DOHH2 (cell line): ENCODE results near the gene RTTN.

ENCODE experiments used
- H3F3A ChIP-seq: fragments of 200-600 bp; sonication (generic), shearing (Covaris generic); 2 replicates; pipeline ENCODE4 v1.6.0; 2016; ENCODE audit warnings: antibody characterized with exemption, mild to moderate bottlenecking; ENCODE audit not compliant: control insufficient read depth, insufficient read depth
- H3K27ac ChIP-seq: fragments of 200-600 bp; sonication (generic); 2 replicates; pipeline ENCODE4 v1.5.1; 2014; ENCODE audit warnings: low read depth, mild to moderate bottlenecking, low read length, moderate library complexity
- H3K27me3 ChIP-seq: fragments of 200-600 bp; sonication (generic); 2 replicates; pipeline ENCODE4 v1.6.1; 2014; ENCODE audit warnings: mild to moderate bottlenecking, low read length, mixed read lengths; ENCODE audit not compliant: control insufficient read depth
- H3K36me3 ChIP-seq: fragments of 200-600 bp; sonication (generic); 2 replicates; pipeline ENCODE4 v1.6.1; 2014; ENCODE audit warnings: mild to moderate bottlenecking, low read length, moderate library complexity, mixed read lengths; ENCODE audit not compliant: control insufficient read depth
- H3K4me1 ChIP-seq: fragments of 200-600 bp; sonication (generic); 2 replicates; pipeline ENCODE4 v1.6.1; 2014; ENCODE audit warnings: mild to moderate bottlenecking, low read length, mixed read lengths; ENCODE audit not compliant: control insufficient read depth
- H3K4me2 ChIP-seq: fragments of 200-600 bp; sonication (generic); 2 replicates; pipeline ENCODE4 v1.6.0; 2014; ENCODE audit warnings: mild to moderate bottlenecking, low read length, moderate library complexity
- H3K4me3 ChIP-seq: fragments of 200-600 bp; sonication (generic); 2 replicates; pipeline ENCODE4 v1.5.1; 2014; ENCODE audit warnings: mild to moderate bottlenecking, low read length, mixed read lengths
- H3K79me2 ChIP-seq: fragments of 200-600 bp; sonication (generic); 2 replicates; pipeline ENCODE4 v1.6.1; 2014; ENCODE audit warnings: mild to moderate bottlenecking, low read length, mixed read lengths; ENCODE audit not compliant: control insufficient read depth
- H3K9me2 ChIP-seq: fragments of 200-600 bp; sonication (generic); replicated peaks from 2 replicates; pipeline ENCODE4 v1.6.1; 2014; ENCODE audit warnings: mild to moderate bottlenecking, low read length, mixed read lengths; ENCODE audit not compliant: control insufficient read depth
- H3K9me3 ChIP-seq: fragments of 200-600 bp; sonication (generic); 2 replicates; pipeline ENCODE4 v1.6.1; 2014; ENCODE audit warnings: antibody characterized with exemption, low read length, mixed read lengths; ENCODE audit not compliant: control insufficient read depth, insufficient read depth
- H4K20me1 ChIP-seq: fragments of 200-600 bp; sonication (generic); 2 replicates; pipeline ENCODE4 v1.6.0; 2014; ENCODE audit warnings: low read depth, mild to moderate bottlenecking, antibody characterized with exemption, low read length, moderate library complexity; ENCODE audit not compliant: control insufficient read depth, insufficient read depth
- CTCF ChIP-seq: fragments of 200-600 bp; sonication (generic); IDR thresholded peaks from one replicate; pipeline ENCODE4 v1.5.1; 2014; ENCODE audit warnings: antibody characterized with exemption, mild to moderate bottlenecking, low read depth, low read length; ENCODE audit not compliant: poor library complexity, severe bottlenecking
- EZH2phosphoT487 ChIP-seq: fragments of 200-600 bp; sonication (generic); IDR thresholded peaks from 2 replicates; pipeline ENCODE4 v1.6.1; 2017; ENCODE audit warnings: borderline replicate concordance, mild to moderate bottlenecking, antibody characterized with exemption, low read length, moderate library complexity, mixed read lengths

The RTTN gene

GRCh38 chr18:70128271-70128670, 77.2 kb downstream of the RTTN start:
- Histone ChIP-seq H3K36me3 (peaks cover 50% of the 10 kb centered on the region), H3K9me3 (no peaks in the 10 kb centered on the region), H3K79me2 (no peaks in the 10 kb centered on the region)

GRCh38 chr18:70127359-70127758, 78.1 kb downstream of the RTTN start:
- Histone ChIP-seq H3K27me3 (no peaks in the 10 kb centered on the region), H3K4me1 (no peaks in the 10 kb centered on the region), H3K36me3 (peaks cover 43% of the 10 kb centered on the region), H3K4me2 (no peak overlapping the region), H3F3A (no peaks in the 10 kb centered on the region), H3K4me3 (no peak overlapping the region), H3K9me2 (no peaks in the 10 kb centered on the region), H4K20me1 (no peaks in the 10 kb centered on the region), H3K9me3 (no peaks in the 10 kb centered on the region), H3K79me2 (no peaks in the 10 kb centered on the region), H3K27ac (no peak overlapping the region)
- TF ChIP-seq CTCF = no peak
- no peak for TF ChIP-seq EZH2phosphoT487

More at GRCh38 chr18:70128271-70128670, 77.2 kb downstream of the RTTN start:
- no peak overlapping the region for H3K4me2 ChIP-seq
- no peaks in the 10 kb centered on the region for H4K20me1 ChIP-seq
- H3K27ac ChIP-seq = no peak overlapping the region
- TF ChIP-seq CTCF = no peak
- no peak for TF ChIP-seq EZH2phosphoT487
- H3K9me2 ChIP-seq = no peaks in the 10 kb centered on the region
- no peaks in the 10 kb centered on the region for H3K4me1 ChIP-seq
- H3F3A ChIP-seq = no peaks in the 10 kb centered on the region
- H3K4me3 ChIP-seq = no peak overlapping the region
- no peaks in the 10 kb centered on the region for H3K27me3 ChIP-seq

GRCh38 chr18:70126832-70127231, 78.7 kb downstream of the RTTN start:
- H3K79me2 ChIP-seq = no peaks in the 10 kb centered on the region
- no peak overlapping the region for H3K4me2 ChIP-seq
- peaks cover 43% of the 10 kb centered on the region for H3K36me3 ChIP-seq
- no peak overlapping the region for H3K27ac ChIP-seq
- no peaks in the 10 kb centered on the region for H4K20me1 ChIP-seq
- no peak overlapping the region for H3K4me3 ChIP-seq
- H3K27me3 ChIP-seq = no peaks in the 10 kb centered on the region
- H3F3A ChIP-seq = no peaks in the 10 kb centered on the region
- TF ChIP-seq EZH2phosphoT487 (no peak), CTCF (no peak)
- H3K4me1 ChIP-seq = no peaks in the 10 kb centered on the region
- H3K9me3 ChIP-seq = no peaks in the 10 kb centered on the region
- H3K9me2 ChIP-seq = no peaks in the 10 kb centered on the region

- H3K4me2 ChIP-seq = no peak overlapping the region
- no peak overlapping the region for H3K4me3 ChIP-seq
- no peaks in the 10 kb centered on the region for H4K20me1 ChIP-seq
- H3K27me3 ChIP-seq = no peaks in the 10 kb centered on the region
- no peak overlapping the region for H3K27ac ChIP-seq
- H3K79me2 ChIP-seq = no peaks in the 10 kb centered on the region
- no peaks in the 10 kb centered on the region for H3F3A ChIP-seq
- H3K9me2 ChIP-seq = no peaks in the 10 kb centered on the region
- H3K9me3 ChIP-seq = no peaks in the 10 kb centered on the region
- no peaks in the 10 kb centered on the region for H3K4me1 ChIP-seq
- peaks cover 32% of the 10 kb centered on the region for H3K36me3 ChIP-seq
- TF ChIP-seq CTCF (no peak), EZH2phosphoT487 (no peak)
Observed at GRCh38 chr18:70124139-70124538, 81.3 kb downstream of the RTTN start.
